SK-N-SH treated with all-trans-retinoic acid at 6 μM for 48 hours (cell line): Measurements from ENCODE around the gene OR11A1.

Experiments used
- ATAC-seq: fragments of 200-7000 bp; cut with Tn5 transposase; 3 replicates; pipeline ENCODE4 v1.9.1; 2020; ENCODE audit warnings: mild to moderate bottlenecking, moderate library complexity
- ARNTL ChIP-seq: fragments of 450-650 bp; formaldehyde crosslinking; IDR thresholded peaks from 2 replicates; pipeline ENCODE4 v1.5.0; 2020; ENCODE audit warnings: low read depth, mild to moderate bottlenecking, moderate library complexity, borderline replicate concordance
- BACH2 ChIP-seq: fragments of 250-450 bp; sonication (Bioruptor Pico); IDR thresholded peaks from 2 replicates; pipeline ENCODE4 v1.9.0; 2021; ENCODE audit warnings: mild to moderate bottlenecking, borderline replicate concordance
- CSDC2 ChIP-seq: fragments of 250-450 bp; sonication (Bioruptor Pico); IDR thresholded peaks from 2 replicates; pipeline ENCODE4 v1.5.0; 2020; ENCODE audit warnings: mild to moderate bottlenecking, moderate library complexity
- ESRRG ChIP-seq: fragments of 250-450 bp; sonication (Bioruptor Pico); IDR thresholded peaks from 2 replicates; pipeline ENCODE4 v1.6.1; 2021; ENCODE audit warnings: mild to moderate bottlenecking
- GLIS3 ChIP-seq: fragments of 250-450 bp; sonication (Bioruptor Pico); IDR thresholded peaks from 2 replicates; pipeline ENCODE4 v1.5.0; 2020; ENCODE audit warnings: mild to moderate bottlenecking, moderate library complexity
- ISL1 ChIP-seq: fragments of 250-450 bp; sonication (Bioruptor Pico); IDR thresholded peaks from 2 replicates; pipeline ENCODE4 v2.1.2; 2022; ENCODE audit warnings: mild to moderate bottlenecking, moderate library complexity
- OSR1 ChIP-seq: fragments of 250-450 bp; sonication (Bioruptor Pico); IDR thresholded peaks from 2 replicates; pipeline ENCODE4 v1.8.0; 2022; ENCODE audit warnings: moderate library complexity, mild to moderate bottlenecking, inconsistent platforms
- PPARA ChIP-seq: fragments of 250-450 bp; sonication (Bioruptor Pico); IDR thresholded peaks from 2 replicates; pipeline ENCODE4 v1.5.0; 2020; ENCODE audit warnings: mild to moderate bottlenecking, borderline replicate concordance
- RARB ChIP-seq: fragments of 250-450 bp; sonication (Bioruptor Pico); IDR thresholded peaks from 2 replicates; pipeline ENCODE4 v1.8.0; 2021; ENCODE audit warnings: mild to moderate bottlenecking, moderate library complexity
- SNAI2 ChIP-seq: fragments of 250-450 bp; sonication (Bioruptor Pico); IDR thresholded peaks from 2 replicates; pipeline ENCODE4 v1.5.0; 2020; ENCODE audit warnings: mild to moderate bottlenecking, moderate library complexity
- TOX ChIP-seq: fragments of 250-450 bp; sonication (Bioruptor Pico); IDR thresholded peaks from 2 replicates; pipeline ENCODE4 v1.8.0; 2021; ENCODE audit warnings: mild to moderate bottlenecking, moderate library complexity, borderline replicate concordance
- ZC3H10 ChIP-seq: fragments of 250-450 bp; sonication (Bioruptor Pico); IDR thresholded peaks from 2 replicates; pipeline ENCODE4 v1.5.1; 2021; ENCODE audit warnings: mild to moderate bottlenecking, moderate library complexity
- ZFP3 ChIP-seq: fragments of 250-450 bp; sonication (Bioruptor Pico); IDR thresholded peaks from 2 replicates; pipeline ENCODE4 v1.5.0; 2020; ENCODE audit warnings: mild to moderate bottlenecking, moderate library complexity
- ZFP30 ChIP-seq: fragments of 450-650 bp; formaldehyde crosslinking; IDR thresholded peaks from 2 replicates; pipeline ENCODE4 v1.5.0; 2022; ENCODE audit warnings: mild to moderate bottlenecking, moderate library complexity
- ZNF565 ChIP-seq: fragments of 450-650 bp; formaldehyde crosslinking; conservative IDR thresholded peaks from 2 replicates; pipeline ENCODE4 v1.5.0; 2020; ENCODE audit warnings: low read depth, mild to moderate bottlenecking, moderate library complexity
- ZNF70 ChIP-seq: fragments of 450-650 bp; formaldehyde crosslinking; IDR thresholded peaks from 2 replicates; pipeline ENCODE4 v1.5.0; 2020; ENCODE audit warnings: mild to moderate bottlenecking, moderate library complexity
- ZNF8 ChIP-seq: fragments of 450-650 bp; formaldehyde crosslinking; IDR thresholded peaks from 2 replicates; pipeline ENCODE4 v1.5.0; 2020; ENCODE audit warnings: mild to moderate bottlenecking, moderate library complexity
- TF ChIP-seq, protein P1 (sequence below): fragments of 250-450 bp; sonication (Bioruptor Pico); IDR thresholded peaks from 2 replicates; pipeline ENCODE4 v1.5.0; 2020; ENCODE audit warnings: mild to moderate bottlenecking, moderate library complexity
- TF ChIP-seq, protein P2 (sequence below): fragments of 250-450 bp; sonication (Bioruptor Pico); IDR thresholded peaks from 2 replicates; pipeline ENCODE4 v1.8.0; 2021; ENCODE audit warnings: low read depth, mild to moderate bottlenecking, moderate library complexity, borderline replicate concordance
- TF ChIP-seq, protein P3 (sequence below): fragments of 250-450 bp; sonication (Bioruptor Pico); IDR thresholded peaks from 2 replicates; pipeline ENCODE4 v1.5.1; 2021; ENCODE audit warnings: mild to moderate bottlenecking, moderate library complexity
- TF ChIP-seq, protein P4 (sequence below): fragments of 250-450 bp; sonication (Bioruptor Pico); IDR thresholded peaks from 2 replicates; pipeline ENCODE4 v1.8.0; 2020; ENCODE audit warnings: mild to moderate bottlenecking, moderate library complexity, borderline replicate concordance
- TF ChIP-seq, protein P5 (sequence below): fragments of 250-450 bp; sonication (Bioruptor Pico); IDR thresholded peaks from 2 replicates; pipeline ENCODE4 v1.5.1; 2020; ENCODE audit warnings: low read depth, mild to moderate bottlenecking, moderate library complexity

Gene OR11A1

DNA sequence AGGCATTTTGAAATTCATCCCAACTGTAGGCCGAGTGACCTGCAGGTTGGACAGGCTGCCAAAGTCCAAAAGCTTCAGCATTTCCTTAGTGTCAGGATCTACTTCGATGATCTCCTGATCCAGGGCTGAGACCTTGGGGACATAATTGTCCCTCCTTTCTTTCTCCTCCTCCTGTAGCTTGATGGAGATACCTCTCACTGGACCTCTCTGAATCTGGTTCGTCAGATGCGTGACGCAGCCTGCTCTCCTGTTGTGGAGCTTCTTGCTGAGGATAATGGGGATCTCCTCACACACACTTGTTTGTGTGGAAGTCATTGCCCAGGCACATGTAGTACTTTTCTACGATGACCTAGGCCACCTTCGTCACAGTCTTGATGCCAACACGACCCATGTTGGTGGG lies 32.4 kb upstream of the OR11A1 start (continued):
- TF ChIP-seq, protein P1, sequence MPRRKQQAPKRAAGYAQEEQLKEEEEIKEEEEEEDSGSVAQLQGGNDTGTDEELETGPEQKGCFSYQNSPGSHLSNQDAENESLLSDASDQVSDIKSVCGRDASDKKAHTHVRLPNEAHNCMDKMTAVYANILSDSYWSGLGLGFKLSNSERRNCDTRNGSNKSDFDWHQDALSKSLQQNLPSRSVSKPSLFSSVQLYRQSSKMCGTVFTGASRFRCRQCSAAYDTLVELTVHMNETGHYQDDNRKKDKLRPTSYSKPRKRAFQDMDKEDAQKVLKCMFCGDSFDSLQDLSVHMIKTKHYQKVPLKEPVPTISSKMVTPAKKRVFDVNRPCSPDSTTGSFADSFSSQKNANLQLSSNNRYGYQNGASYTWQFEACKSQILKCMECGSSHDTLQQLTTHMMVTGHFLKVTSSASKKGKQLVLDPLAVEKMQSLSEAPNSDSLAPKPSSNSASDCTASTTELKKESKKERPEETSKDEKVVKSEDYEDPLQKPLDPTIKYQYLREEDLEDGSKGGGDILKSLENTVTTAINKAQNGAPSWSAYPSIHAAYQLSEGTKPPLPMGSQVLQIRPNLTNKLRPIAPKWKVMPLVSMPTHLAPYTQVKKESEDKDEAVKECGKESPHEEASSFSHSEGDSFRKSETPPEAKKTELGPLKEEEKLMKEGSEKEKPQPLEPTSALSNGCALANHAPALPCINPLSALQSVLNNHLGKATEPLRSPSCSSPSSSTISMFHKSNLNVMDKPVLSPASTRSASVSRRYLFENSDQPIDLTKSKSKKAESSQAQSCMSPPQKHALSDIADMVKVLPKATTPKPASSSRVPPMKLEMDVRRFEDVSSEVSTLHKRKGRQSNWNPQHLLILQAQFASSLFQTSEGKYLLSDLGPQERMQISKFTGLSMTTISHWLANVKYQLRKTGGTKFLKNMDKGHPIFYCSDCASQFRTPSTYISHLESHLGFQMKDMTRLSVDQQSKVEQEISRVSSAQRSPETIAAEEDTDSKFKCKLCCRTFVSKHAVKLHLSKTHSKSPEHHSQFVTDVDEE (CRISPR knock-in tag) = no peak
- TF ChIP-seq ZNF8 (CRISPR knock-in tag) = no peak
- TF ChIP-seq GLIS3 (CRISPR knock-in tag) = no peak
- no peak for TF ChIP-seq OSR1 (CRISPR knock-in tag)
- TF ChIP-seq, protein P2, sequence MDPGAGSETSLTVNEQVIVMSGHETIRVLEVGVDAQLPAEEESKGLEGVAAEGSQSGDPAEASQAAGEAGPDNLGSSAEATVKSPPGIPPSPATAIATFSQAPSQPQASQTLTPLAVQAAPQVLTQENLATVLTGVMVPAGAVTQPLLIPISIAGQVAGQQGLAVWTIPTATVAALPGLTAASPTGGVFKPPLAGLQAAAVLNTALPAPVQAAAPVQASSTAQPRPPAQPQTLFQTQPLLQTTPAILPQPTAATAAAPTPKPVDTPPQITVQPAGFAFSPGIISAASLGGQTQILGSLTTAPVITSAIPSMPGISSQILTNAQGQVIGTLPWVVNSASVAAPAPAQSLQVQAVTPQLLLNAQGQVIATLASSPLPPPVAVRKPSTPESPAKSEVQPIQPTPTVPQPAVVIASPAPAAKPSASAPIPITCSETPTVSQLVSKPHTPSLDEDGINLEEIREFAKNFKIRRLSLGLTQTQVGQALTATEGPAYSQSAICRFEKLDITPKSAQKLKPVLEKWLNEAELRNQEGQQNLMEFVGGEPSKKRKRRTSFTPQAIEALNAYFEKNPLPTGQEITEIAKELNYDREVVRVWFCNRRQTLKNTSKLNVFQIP = no peak
- no peak for TF ChIP-seq SNAI2 (CRISPR knock-in tag)
- no peak for TF ChIP-seq PPARA (CRISPR knock-in tag)

DNA sequence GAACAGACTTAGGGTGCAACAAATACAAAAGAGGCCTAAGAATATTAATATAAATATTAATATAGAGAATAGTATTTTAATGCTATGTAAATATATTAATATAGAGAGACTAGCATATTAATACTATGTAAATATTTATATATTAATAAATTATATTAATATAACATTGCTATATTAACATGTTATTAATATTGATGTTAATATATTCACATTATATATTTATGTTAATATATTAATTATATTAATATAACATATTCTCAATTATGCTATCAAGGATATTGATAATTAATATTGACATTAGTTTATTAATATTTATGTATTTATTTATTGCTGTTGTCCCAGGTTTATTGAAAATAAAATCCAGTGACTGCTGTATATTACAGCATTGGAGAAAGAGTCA lies 32.0 kb upstream of the OR11A1 start:
- no peak for ATAC-seq
- TF ChIP-seq ARNTL = no peak
- no peak for TF ChIP-seq CSDC2 (CRISPR knock-in tag)
- no peak for TF ChIP-seq ZFP30 (CRISPR knock-in tag)
- no peak for TF ChIP-seq ZNF70 (CRISPR knock-in tag)
- no peak for TF ChIP-seq ZFP3 (CRISPR knock-in tag)
- TF ChIP-seq, protein P3, sequence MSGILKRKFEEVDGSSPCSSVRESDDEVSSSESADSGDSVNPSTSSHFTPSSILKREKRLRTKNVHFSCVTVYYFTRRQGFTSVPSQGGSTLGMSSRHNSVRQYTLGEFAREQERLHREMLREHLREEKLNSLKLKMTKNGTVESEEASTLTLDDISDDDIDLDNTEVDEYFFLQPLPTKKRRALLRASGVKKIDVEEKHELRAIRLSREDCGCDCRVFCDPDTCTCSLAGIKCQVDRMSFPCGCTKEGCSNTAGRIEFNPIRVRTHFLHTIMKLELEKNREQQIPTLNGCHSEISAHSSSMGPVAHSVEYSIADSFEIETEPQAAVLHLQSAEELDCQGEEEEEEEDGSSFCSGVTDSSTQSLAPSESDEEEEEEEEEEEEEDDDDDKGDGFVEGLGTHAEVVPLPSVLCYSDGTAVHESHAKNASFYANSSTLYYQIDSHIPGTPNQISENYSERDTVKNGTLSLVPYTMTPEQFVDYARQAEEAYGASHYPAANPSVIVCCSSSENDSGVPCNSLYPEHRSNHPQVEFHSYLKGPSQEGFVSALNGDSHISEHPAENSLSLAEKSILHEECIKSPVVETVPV = no peak
- TF ChIP-seq ZC3H10 (CRISPR knock-in tag) = no peak
- TF ChIP-seq, protein P4, sequence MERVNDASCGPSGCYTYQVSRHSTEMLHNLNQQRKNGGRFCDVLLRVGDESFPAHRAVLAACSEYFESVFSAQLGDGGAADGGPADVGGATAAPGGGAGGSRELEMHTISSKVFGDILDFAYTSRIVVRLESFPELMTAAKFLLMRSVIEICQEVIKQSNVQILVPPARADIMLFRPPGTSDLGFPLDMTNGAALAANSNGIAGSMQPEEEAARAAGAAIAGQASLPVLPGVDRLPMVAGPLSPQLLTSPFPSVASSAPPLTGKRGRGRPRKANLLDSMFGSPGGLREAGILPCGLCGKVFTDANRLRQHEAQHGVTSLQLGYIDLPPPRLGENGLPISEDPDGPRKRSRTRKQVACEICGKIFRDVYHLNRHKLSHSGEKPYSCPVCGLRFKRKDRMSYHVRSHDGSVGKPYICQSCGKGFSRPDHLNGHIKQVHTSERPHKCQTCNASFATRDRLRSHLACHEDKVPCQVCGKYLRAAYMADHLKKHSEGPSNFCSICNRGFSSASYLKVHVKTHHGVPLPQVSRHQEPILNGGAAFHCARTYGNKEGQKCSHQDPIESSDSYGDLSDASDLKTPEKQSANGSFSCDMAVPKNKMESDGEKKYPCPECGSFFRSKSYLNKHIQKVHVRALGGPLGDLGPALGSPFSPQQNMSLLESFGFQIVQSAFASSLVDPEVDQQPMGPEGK (CRISPR knock-in tag) = no peak
- no peak for TF ChIP-seq OSR1 (CRISPR knock-in tag)
- TF ChIP-seq BACH2 (CRISPR knock-in tag) = no peak
- TF ChIP-seq ZNF8 (CRISPR knock-in tag) = no peak

DNA sequence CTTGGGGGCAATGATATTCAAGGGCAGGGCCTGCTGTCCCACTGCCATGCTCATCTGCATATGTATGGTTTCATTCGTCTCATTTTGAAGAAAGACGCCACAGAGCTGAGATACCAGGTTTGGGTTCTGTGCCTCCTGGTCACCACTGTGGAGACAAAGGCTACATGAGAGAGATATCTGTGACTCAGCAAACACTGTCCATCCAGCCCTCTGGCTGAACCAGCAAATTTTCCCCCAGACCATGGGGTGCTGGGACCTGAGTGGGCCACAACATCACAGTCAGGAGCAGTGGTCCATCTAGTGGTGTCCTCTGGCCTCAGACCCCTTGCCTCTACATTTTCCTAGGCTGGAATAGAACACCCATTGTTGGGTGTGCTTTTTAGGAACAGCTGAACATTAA lies 30.8 kb upstream of the OR11A1 start, which contains the start of gene MAS1L:
Gene MAS1L, minus strand, starts transcription at position 297 of the 400 bp plus-strand sequence. Its CDS starts 54 bp downstream, at position 243.
- no peak for TF ChIP-seq ZFP3 (CRISPR knock-in tag)
- TF ChIP-seq ZC3H10 (CRISPR knock-in tag) = no peak
- no peak for TF ChIP-seq GLIS3 (CRISPR knock-in tag)
- no peak for TF ChIP-seq ZNF70 (CRISPR knock-in tag)
- no peak for TF ChIP-seq RARB (CRISPR knock-in tag)
- no peak for TF ChIP-seq ISL1
- TF ChIP-seq, protein P2 = no peak
- no peak for TF ChIP-seq SNAI2 (CRISPR knock-in tag)
- TF ChIP-seq ZNF565 (CRISPR knock-in tag) = no peak
- TF ChIP-seq CSDC2 (CRISPR knock-in tag) = no peak
- TF ChIP-seq ESRRG = no peak
- ATAC-seq = no peak

DNA sequence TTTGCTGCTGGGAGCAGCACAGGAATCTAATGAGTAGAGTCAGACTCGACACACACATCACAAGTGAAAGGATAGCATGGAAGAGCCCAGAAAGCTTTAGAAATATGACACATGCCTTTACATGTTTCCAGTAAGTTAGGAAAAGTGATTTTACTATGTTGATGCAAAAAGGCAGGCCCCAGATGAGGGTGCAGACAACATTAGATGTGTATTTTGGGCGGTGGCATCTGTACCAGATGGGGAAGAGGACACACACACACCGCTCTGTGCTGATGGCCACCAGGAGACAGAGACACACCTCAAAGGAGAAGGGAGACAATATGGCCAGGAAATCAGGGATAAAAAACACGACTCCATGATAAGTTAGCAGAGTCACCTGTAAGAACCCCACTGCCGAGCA lies 30.3 kb upstream of the OR11A1 start:
- ATAC-seq = no peak
- TF ChIP-seq ZNF8 (CRISPR knock-in tag) (no peak), SNAI2 (CRISPR knock-in tag) (no peak), PPARA (CRISPR knock-in tag) (no peak), ZFP3 (CRISPR knock-in tag) (no peak), ZNF70 (CRISPR knock-in tag) (no peak), TOX (CRISPR knock-in tag) (no peak), ZC3H10 (CRISPR knock-in tag) (no peak), RARB (CRISPR knock-in tag) (no peak), ESRRG (no peak), ISL1 (no peak), BACH2 (CRISPR knock-in tag) (no peak), OSR1 (CRISPR knock-in tag) (no peak), ZNF565 (CRISPR knock-in tag) (no peak)
- TF ChIP-seq, protein P5, sequence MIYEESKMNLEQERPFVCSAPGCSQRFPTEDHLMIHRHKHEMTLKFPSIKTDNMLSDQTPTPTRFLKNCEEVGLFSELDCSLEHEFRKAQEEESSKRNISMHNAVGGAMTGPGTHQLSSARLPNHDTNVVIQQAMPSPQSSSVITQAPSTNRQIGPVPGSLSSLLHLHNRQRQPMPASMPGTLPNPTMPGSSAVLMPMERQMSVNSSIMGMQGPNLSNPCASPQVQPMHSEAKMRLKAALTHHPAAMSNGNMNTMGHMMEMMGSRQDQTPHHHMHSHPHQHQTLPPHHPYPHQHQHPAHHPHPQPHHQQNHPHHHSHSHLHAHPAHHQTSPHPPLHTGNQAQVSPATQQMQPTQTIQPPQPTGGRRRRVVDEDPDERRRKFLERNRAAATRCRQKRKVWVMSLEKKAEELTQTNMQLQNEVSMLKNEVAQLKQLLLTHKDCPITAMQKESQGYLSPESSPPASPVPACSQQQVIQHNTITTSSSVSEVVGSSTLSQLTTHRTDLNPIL (CRISPR knock-in tag) = no peak
- TF ChIP-seq, protein P3 = no peak
